B cell (primary cell): ENCODE measurements around the gene CYP1B1. TPM values are rescaled to one million over a fixed set of nuclear protein-coding genes. Genes with fewer than 3 reads are reported as not detected.

Experiments used
- ATAC-seq: fragments of 200-7000 bp; cut with Tn5 transposase; one replicate; pipeline ENCODE4 v1.10.0; 2021; ENCODE audit warnings: low read depth, mild to moderate bottlenecking, moderate number of reproducible peaks, moderate library complexity
- CTCF ChIA-PET: fragments of 350-600 bp; sonication (Branson Sonifier 250); formaldehyde crosslinking; loops from one replicate; lab custom pipeline; 2021; ENCODE audit warnings: antibody characterized with exemption, inconsistent platforms; lab: Charles Lee
- POLR2A ChIA-PET: fragments of 350-600 bp; sonication (Branson Sonifier 250); formaldehyde crosslinking; loops from one replicate; lab custom pipeline; 2021; ENCODE audit warnings: antibody characterized with exemption; lab: Charles Lee
- DNase-seq: peaks from one replicate; pipeline ENCODE4 v3.0.0; 2013
- H2AFZ ChIP-seq: 2 replicates; pipeline ENCODE4 v1.6.1; 2012; ENCODE audit warnings: mild to moderate bottlenecking, low read depth, low read length; ENCODE audit not compliant: insufficient read depth, poor library complexity, severe bottlenecking
- H3K27ac ChIP-seq, 2 donors: 1 replicate in 1 of 2; 2 replicates in 1 of 2; pipeline ENCODE4 v1.5.1; 2012 to 2013; ENCODE audit warnings: low read length in 2 of 2, mild to moderate bottlenecking in 2 of 2, moderate library complexity in 1 of 2
- H3K27me3 ChIP-seq, 4 experiments: fragments of 200-600 bp in 1 of 4; sonication (generic) in 1 of 4; replicated peaks in 1 of 4; 1 replicate in 2 of 4; 2 replicates in 2 of 4; pipeline versions ENCODE4 v1.6.1 to v1.7.0; 2013 to 2016; ENCODE audit warnings: low read length in 3 of 4, mild to moderate bottlenecking in 2 of 4, mixed read lengths in 1 of 4, moderate library complexity in 1 of 4; ENCODE audit not compliant: insufficient read depth in 4 of 4, control insufficient read depth in 3 of 4; ENCODE audit errors: control extremely low read depth in 1 of 4
- H3K36me3 ChIP-seq, 2 experiments: replicated peaks in 1 of 2; 1 replicate in 1 of 2; 2 replicates in 1 of 2; pipeline versions ENCODE4 v1.6.1 to v1.7.1; 2013; ENCODE audit warnings: low read length in 1 of 2; ENCODE audit not compliant: insufficient read depth in 2 of 2, control insufficient read depth in 1 of 2; ENCODE audit errors: control extremely low read depth in 1 of 2, extremely low read depth in 1 of 2
- H3K4me1 ChIP-seq, 2 donors: fragments of 200-600 bp in 1 of 2; sonication (generic) in 1 of 2; 1 replicate in 1 of 2; 2 replicates in 1 of 2; pipeline versions ENCODE4 v1.5.1 to v1.6.1; 2013 to 2017; ENCODE audit warnings: low read length in 2 of 2; ENCODE audit not compliant: control insufficient read depth in 2 of 2, insufficient read depth in 2 of 2
- H3K4me2 ChIP-seq: replicated peaks from 2 replicates; pipeline ENCODE3; 2012; ENCODE audit warnings: mild to moderate bottlenecking, low read depth, low read length; ENCODE audit not compliant: poor library complexity, severe bottlenecking
- H3K4me3 ChIP-seq, 5 experiments: fragments of 200-600 bp in 1 of 5; sonication (generic) in 1 of 5; 1 replicate in 3 of 5; 2 replicates in 2 of 5; pipeline versions ENCODE4 v1.5.1 to v1.7.0; 2011 to 2016; ENCODE audit warnings: low read length in 4 of 5, mild to moderate bottlenecking in 4 of 5, low read depth in 2 of 5, control low read depth in 1 of 5, moderate library complexity in 1 of 5; ENCODE audit not compliant: insufficient read depth in 1 of 5; ENCODE audit errors: control extremely low read depth in 1 of 5, extremely low read depth in 1 of 5
- H3K79me2 ChIP-seq: fragments of 200-600 bp; sonication (generic); one replicate; pipeline ENCODE4 v1.6.0; 2016; ENCODE audit warnings: low read length; ENCODE audit not compliant: control insufficient read depth, insufficient read depth
- H3K9ac ChIP-seq: fragments of 200-600 bp; sonication (generic); 2 replicates; pipeline ENCODE4 v1.6.1; 2017; ENCODE audit warnings: mild to moderate bottlenecking, low read length, moderate library complexity
- H3K9me3 ChIP-seq, 3 donors: one replicate each; pipeline versions ENCODE4 v1.6.1 to v1.7.1; 2013; ENCODE audit warnings: low read length in 2 of 3; ENCODE audit not compliant: control insufficient read depth in 2 of 3, insufficient read depth in 1 of 3; ENCODE audit errors: control extremely low read depth in 1 of 3
- H4K20me1 ChIP-seq: 2 replicates; pipeline ENCODE4 v1.6.0; 2012; ENCODE audit warnings: mild to moderate bottlenecking, low read length; ENCODE audit not compliant: insufficient read depth, control insufficient read depth, poor library complexity, severe bottlenecking
- H3K27ac Mint-ChIP-seq: one replicate; pipeline ENCODE4 v1.8.0; 2021; ENCODE audit warnings: mixed read lengths
- H3K27me3 Mint-ChIP-seq: one replicate; pipeline ENCODE4 v1.8.0; 2021; ENCODE audit warnings: mixed read lengths
- H3K4me1 Mint-ChIP-seq: one replicate; pipeline ENCODE4 v1.8.0; 2021; ENCODE audit warnings: mixed read lengths
- H3K4me3 Mint-ChIP-seq: one replicate; pipeline ENCODE4 v1.8.0; 2021; ENCODE audit warnings: mixed read lengths
- H3K9me3 Mint-ChIP-seq: one replicate; pipeline ENCODE4 v1.8.0; 2022; ENCODE audit warnings: mixed read lengths; ENCODE audit not compliant: insufficient read depth
- EZH2 ChIP-seq: IDR thresholded peaks from 2 replicates; pipeline ENCODE4 v1.6.1; 2012; ENCODE audit warnings: borderline replicate concordance, low read depth, mild to moderate bottlenecking, moderate library complexity, low read length; ENCODE audit not compliant: insufficient read depth, poor library complexity, severe bottlenecking
- WGBS: methylation state at CpG from one replicate; pipeline ENCODE4 v1.1.5; 2013; ENCODE audit warnings: missing lambda C conversion rate; ENCODE audit not compliant: insufficient coverage; 5-methylcytosine and 5-hydroxymethylcytosine counted together
- intact Hi-C: fragments of 100-400 bp; cut with micrococcal nuclease; formaldehyde crosslinking; loops from one replicate; pipeline ENCODE4 v1.10.0; 2022
- polyA plus RNA-seq: library from polyadenylated mRNA; depleted of rRNA; stranded (reverse); fragments of >200 nt; gene quantifications from 2 replicates; pipeline ENCODE4 v1.2.3, GENCODE V29; 2012
- total RNA-seq, 2 donors: library from RNA; stranded (reverse); fragments of 120-200 nt in 1 of 2; gene quantifications; 1 replicate in 1 of 2; 2 replicates in 1 of 2; pipeline versions ENCODE4 v1.2.3 to v1.2.4, GENCODE V29; 2013 to 2022
- TF ChIP-seq, protein P1 (sequence below): fragments of 200-600 bp; IDR thresholded peaks from one replicate; pipeline ENCODE4 v1.8.0; 2022; ENCODE audit warnings: antibody characterized with exemption, mild to moderate bottlenecking

The CYP1B1 gene
- total and polyA plus RNA-seq, 2 donors (not counting 1 experiment from before 2014, with no cell fraction given), result 0.31 to 0.89 TPM

DNA sequence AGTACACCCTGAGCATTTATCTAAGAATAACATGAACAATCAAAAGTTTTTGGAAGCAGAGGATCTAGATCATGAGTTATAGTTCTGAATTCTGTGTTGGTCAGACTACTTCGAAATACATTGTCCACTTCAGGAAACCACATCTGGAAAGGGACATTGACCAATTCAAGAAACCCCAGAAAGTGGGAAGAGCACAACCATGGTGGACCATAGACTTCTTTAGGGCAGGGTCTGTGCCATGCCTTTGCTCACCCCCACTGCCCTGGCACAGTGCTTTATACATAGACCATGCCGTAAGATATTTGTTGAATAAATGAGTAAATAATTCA, 44.3 kb upstream of the CYP1B1 start:
- TF ChIP-seq, protein P1, sequence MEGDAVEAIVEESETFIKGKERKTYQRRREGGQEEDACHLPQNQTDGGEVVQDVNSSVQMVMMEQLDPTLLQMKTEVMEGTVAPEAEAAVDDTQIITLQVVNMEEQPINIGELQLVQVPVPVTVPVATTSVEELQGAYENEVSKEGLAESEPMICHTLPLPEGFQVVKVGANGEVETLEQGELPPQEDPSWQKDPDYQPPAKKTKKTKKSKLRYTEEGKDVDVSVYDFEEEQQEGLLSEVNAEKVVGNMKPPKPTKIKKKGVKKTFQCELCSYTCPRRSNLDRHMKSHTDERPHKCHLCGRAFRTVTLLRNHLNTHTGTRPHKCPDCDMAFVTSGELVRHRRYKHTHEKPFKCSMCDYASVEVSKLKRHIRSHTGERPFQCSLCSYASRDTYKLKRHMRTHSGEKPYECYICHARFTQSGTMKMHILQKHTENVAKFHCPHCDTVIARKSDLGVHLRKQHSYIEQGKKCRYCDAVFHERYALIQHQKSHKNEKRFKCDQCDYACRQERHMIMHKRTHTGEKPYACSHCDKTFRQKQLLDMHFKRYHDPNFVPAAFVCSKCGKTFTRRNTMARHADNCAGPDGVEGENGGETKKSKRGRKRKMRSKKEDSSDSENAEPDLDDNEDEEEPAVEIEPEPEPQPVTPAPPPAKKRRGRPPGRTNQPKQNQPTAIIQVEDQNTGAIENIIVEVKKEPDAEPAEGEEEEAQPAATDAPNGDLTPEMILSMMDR, result no peak
- TF ChIP-seq EZH2, result no peak
- Histone ChIP-seq H3K9me3 (no peaks in the 10 kb centered on the region), H3K4me2 (no peak overlapping the region), H4K20me1 (no peaks in the 10 kb centered on the region), H3K9ac (no peak overlapping the region), H3K27me3 (no peaks in the 10 kb centered on the region), H2AFZ (no peak overlapping the region), H3K4me1 (no peaks in the 10 kb centered on the region), H3K4me3 (no peak overlapping the region), H3K36me3 (no peaks in the 10 kb centered on the region), H3K27ac (no peak overlapping the region), H3K79me2 (no peaks in the 10 kb centered on the region)
- H3K27ac Mint-ChIP-seq, result no peak overlapping the region
- no peaks in the 10 kb centered on the region for H3K4me1 Mint-ChIP-seq
- no peaks in the 10 kb centered on the region for H3K9me3 Mint-ChIP-seq
- CTCF ChIA-PET, result no interaction called here
- ATAC-seq, result no peak
- intact Hi-C loops, result no loop called here
- WGBS, result no CpG with 5 or more reads among the region's 2 CpGs
- H3K4me3 Mint-ChIP-seq, result no peak overlapping the region
- POLR2A ChIA-PET, result no interaction called here
- DNase-seq, result no peak
- H3K27me3 Mint-ChIP-seq, result peaks cover 11% of the 10 kb centered on the region

DNA sequence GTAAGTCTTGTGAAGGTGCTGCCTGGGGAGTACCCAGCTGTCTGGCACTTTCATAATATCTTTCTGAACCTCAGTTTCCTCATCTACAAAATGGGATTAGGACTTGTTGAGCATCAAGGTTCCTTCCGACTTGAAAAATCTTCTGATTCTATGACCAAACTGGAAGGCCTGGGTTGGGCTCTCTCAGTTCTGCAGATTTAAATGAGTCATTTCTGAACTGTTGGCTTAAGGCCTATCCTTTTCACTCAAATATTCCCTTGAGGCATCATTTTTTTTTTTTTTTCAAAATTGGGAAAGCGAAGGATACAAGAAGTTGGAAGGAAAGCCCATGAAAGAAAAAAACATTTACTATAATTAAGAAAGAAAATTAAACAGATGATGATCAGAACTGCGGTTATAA, 40.8 kb upstream of the CYP1B1 start:
- H3K79me2 ChIP-seq, result no peaks in the 10 kb centered on the region
- no peaks in the 10 kb centered on the region for H4K20me1 ChIP-seq
- peaks cover 25% of the 10 kb centered on the region for H3K27me3 Mint-ChIP-seq
- no peak for ATAC-seq
- no peak overlapping the region for H3K4me3 ChIP-seq
- no peak overlapping the region for H3K4me2 ChIP-seq
- no peak overlapping the region for H3K9ac ChIP-seq
- TF ChIP-seq, protein P1, result no peak
- no peak for TF ChIP-seq EZH2
- DNase-seq, result no peak
- H3K9me3 ChIP-seq, result no peaks in the 10 kb centered on the region
- no peak overlapping the region for H3K27ac ChIP-seq
- H3K27me3 ChIP-seq, result no peaks in the 10 kb centered on the region
- POLR2A ChIA-PET, result no interaction called here
- CTCF ChIA-PET, result interaction anchor here (0.7 to 1.3 kb wide), 3 partner anchors 391 to 901 kb away, joined by 3 to 4 read pairs (median 3); no protein-coding TSS in a partner anchor
- H3K4me3 Mint-ChIP-seq, result no peak overlapping the region
- H3K4me1 Mint-ChIP-seq, result no peaks in the 10 kb centered on the region
- intact Hi-C loops, result loop anchor here (5.0 kb wide), 2 partner anchors 224 to 391 kb away; no protein-coding TSS in a partner anchor
- H3K36me3 ChIP-seq, result no peaks in the 10 kb centered on the region
- H3K9me3 Mint-ChIP-seq, result peaks cover under 1% of the 10 kb centered on the region
- no peaks in the 10 kb centered on the region for H3K4me1 ChIP-seq
- no peak overlapping the region for H3K27ac Mint-ChIP-seq
- H2AFZ ChIP-seq, result no peak overlapping the region
- WGBS, result no CpG with 5 or more reads among the region's 3 CpGs
